Measurements from ENCODE around the gene COPE.

Gene COPE

GRCh38 chr19:18895038-18895823 is 24.0 kb downstream of the COPE start:
- peak; percentile 48 for DNase-seq (ENCODE audit: low spot score)

DNA sequence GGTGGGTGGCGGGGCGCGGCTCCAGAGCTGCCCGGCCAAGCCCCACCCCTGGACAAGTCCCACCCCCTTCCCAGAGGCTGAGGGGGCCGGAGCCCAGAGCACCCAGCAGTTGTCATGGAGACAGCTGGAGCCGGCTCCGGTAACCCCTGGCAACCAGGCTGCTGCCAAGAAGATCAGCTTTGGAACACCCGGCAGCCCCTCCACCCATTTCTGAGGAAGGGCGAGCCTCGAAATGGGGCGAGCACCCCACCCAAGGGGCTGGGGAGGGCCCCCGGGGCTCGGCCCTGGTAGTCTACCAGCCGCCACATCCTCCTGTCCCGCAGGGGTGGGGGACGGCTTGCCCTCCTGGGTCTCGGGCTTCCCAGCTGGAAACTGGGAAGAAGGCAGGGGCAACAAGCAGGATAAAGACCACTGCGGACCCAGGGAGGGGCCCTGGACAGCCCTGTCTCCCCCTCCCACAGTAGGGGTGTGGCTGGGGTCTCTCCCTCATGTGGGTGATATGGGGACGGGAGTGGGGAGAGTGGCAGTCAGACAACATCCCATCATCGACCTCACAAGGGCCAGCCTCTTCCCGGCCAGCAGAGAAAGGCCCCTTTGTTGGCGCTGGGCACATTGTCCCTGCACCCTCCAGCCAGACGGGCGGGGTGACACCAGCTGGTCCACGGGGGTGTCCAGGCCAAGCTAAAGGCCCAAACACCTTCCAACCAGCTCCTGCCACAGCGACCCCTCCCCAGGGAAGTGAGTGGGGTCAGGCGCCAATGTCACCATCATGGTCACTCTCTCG is 24.7 kb downstream of the COPE start:
- DNase-seq (ENCODE audit: low spot score) = peak; percentile 96

DNA sequence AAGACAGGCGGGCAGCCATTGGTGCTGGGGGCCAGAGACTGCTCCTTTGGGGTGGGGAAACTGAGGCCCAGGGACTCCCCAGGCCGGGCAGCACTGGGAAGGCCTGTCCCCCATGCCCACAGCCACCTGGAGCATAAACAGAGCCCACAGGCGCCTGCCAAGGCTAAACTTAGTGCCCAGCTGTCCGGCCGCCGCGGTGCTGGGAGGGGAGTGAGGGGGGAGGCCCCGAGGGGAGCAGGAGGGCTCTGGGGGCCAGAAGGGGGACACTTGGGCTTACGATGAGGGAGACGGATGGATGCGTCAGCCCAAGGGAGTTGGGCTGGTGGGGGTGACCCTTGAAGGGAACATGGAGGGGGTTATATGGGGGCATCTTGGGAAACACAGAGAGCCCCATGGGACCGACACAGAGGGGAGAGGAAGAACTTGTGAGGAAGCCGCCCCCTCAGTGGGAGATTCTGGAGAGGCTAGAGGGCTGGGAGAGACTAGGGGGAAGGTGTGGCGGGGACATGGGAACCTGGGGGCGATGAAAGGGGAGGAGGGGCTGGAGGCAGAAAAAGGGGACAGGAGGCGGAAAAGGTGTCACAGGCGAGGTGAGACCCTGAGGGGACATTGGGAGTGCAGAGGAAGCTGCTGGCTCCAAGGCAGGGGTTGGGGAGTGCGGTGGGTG is 25.5 kb downstream of the COPE start:
- peak; percentile 42 for DNase-seq (ENCODE audit: low spot score)

DNA sequence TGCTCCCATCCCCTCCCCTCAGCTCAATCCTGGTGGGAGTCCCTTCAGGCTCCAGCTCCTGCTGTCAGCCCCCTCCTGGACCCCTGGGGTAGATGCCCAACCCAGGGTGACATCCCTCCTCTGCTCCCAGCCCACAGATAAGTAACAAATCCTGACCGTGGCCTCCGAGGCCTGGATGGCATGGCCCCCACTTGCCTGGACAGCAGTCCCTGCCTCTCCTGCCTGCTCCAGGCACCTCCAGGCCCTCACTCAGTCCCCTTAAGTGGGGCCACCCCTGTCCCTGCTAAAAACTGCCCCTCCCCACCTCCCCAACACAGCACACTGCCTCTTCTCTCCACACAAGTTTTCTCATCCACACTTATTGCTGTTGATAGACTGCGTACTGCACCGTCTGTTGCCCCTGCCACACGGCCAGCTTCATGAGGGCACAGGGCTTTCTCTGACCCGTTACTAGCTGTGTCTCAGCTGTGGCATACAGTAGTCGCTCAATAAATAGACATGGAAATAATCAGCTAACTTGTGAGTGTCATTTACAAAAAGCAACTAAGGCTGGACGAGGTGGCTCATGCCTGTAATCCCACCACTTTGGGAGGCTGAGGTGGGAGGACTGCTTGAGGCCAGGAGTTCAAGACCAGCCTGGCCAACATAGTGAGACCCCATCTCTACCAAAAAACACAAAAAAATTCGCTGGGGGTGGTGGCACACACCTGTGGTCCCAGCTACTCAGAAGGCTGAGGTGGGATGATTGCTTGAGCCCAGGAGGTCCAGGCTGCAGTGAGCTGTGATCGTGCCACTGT is 29.0 kb downstream of the COPE start:
- no peak for DNase-seq (ENCODE audit: low spot score)

DNA sequence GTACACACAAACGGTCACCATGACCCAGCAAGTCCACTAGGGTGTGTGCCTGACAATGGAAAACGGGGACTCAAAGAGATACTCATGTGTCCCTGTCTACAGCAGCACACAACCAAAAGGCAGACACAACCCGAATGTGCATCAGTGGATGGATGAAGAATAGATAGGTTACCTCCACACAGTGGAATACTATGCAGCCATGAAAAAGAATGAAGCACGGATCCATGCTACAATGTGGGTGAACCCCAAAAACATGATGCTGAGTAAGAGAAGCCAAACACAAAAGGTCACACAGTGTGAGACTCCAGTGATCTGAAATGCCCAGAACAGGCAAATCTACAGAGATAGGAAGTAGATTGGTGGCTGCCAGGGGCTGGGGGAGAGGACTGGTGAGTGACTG is 32.2 kb downstream of the COPE start:
- no peak for DNase-seq (ENCODE audit: low spot score)

- DNase-seq (ENCODE audit: low spot score) = no peak
Observed at GRCh38 chr19:18883526-18884304, 35.5 kb downstream of the COPE start.

GRCh38 chr19:18881491-18881890 is 37.7 kb downstream of the COPE start:
- DNase-seq (ENCODE audit: low spot score) = no peak

GRCh38 chr19:18879579-18880373 is 39.4 kb downstream of the COPE start:
- no peak for DNase-seq (ENCODE audit: low spot score)

DNA sequence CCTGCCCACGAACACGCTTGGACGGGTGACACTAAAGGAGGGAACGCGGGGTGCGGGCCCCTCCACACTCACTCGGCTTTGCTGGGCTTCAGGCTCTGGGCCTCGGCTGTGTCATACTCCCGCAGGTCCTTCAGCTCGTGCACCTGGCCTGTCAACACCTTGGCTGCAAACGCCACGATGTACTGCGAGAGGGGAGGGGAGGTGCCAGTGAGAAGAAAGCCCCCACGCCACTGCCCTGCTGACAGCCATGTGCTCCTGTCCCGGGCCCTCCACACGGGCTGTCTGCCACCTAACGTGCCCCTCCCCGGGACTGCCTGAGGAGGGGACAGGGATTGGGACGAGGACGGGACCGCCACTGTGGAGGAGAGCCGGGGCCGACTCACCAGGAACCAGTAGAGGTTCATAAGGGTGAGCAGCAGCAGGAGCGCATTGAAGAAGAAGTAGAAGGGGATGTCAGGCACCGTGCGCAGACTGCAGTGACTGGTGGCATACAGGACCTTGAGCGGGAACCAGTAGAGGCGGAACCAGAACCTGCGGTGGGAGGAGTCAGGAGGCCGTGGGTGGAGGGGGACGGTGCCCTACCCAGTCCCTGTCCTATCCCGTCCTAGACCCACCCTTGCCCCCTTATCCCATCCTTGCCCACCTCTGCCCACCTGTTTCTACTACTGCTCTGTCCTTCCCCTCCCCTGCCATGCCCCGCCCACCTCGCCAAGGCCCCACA is 40.2 kb downstream of the COPE start:
- DNase-seq (ENCODE audit: low spot score) = no peak

GRCh38 chr19:18878058-18878797 is 41.0 kb downstream of the COPE start:
- no peak for DNase-seq (ENCODE audit: low spot score)

- DNase-seq (ENCODE audit: low spot score) = no peak
Observed at GRCh38 chr19:18876865-18877264, 42.3 kb downstream of the COPE start.

DNA sequence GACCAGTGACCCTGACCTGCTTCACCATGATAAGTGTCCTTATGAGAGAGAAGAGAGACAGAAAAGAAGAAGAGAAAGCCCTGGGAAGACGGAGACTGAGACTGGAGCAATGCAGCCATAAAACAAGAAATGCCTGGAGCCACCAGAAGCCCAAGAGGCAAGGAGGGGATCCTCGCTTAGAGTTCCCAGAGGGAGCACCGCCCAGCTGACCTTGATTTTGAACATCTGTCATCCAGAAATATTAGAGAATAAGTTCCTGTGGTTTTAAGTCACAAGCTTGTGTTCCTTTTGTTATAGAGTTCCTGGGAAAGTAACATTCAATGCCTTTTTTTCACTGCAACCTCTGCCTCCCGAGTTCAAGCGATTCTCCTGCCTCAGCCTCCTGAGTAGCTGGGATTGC is 43.5 kb downstream of the COPE start:
- DNase-seq (ENCODE audit: low spot score) = no peak

DNA sequence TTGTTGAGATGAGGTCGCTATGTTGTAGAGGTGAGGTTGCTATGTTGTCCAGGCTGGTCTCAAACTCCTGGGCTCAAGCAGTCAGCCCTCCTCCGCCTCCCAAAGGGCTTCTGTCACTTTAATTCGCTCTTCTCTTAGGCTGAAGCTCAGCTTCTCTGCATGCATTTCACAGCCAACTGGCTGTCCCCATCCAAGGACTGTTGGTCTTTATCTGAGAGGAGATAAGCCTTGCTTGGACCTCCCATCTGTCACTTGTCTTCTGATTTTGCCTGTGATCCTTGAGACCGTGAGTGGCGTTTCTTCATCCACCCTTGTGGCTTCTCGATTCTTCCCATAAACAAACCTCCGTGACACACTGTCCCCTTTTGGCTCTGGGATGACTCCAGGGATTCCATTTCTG is 47.6 kb downstream of the COPE start:
- DNase-seq (ENCODE audit: low spot score) = no peak

GRCh38 chr19:18870531-18871172 is 48.5 kb downstream of the COPE start:
- no peak for DNase-seq (ENCODE audit: low spot score)

DNA sequence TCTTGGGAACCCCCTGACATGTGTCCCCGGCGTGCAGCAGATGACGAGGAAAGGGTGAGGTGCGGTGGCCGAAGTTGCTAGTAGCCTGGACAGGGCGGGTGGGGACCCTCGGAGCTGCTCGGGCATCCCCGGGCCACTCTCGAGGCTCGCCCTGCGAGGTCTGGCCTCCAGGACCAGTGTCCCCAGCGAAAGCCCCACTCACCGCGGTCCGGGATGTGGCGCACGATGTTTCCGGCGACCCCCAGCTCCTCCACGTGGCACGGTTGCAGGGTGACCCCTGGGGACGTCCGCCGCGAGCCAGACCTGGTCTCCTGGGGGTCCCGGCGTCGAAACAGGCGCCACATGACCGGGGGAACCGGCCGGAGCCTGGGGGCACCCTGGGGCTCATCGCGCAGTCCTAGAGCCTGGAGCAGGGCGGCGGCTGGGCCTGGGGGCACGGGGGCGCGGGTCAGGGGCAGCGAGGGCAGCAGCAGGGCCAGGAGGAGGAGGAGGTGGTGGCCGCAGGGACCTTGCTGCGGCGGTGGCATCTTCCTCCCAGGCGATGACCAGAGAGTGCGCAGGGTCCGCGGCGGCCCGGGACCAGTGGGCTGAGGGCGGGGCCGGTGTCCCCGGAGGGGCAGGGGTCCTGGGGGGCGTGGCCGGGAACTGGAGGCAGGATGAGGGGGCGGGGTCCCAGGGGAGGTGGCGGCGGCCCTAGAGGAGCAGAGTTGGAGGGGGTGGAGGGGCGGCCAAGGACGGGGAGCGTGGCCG is 49.2 kb downstream of the COPE start:
- no peak for DNase-seq (ENCODE audit: low spot score)

GRCh38 chr19:18869023-18869618 is 50.1 kb downstream of the COPE start:
- DNase-seq (ENCODE audit: low spot score) = no peak

DNA sequence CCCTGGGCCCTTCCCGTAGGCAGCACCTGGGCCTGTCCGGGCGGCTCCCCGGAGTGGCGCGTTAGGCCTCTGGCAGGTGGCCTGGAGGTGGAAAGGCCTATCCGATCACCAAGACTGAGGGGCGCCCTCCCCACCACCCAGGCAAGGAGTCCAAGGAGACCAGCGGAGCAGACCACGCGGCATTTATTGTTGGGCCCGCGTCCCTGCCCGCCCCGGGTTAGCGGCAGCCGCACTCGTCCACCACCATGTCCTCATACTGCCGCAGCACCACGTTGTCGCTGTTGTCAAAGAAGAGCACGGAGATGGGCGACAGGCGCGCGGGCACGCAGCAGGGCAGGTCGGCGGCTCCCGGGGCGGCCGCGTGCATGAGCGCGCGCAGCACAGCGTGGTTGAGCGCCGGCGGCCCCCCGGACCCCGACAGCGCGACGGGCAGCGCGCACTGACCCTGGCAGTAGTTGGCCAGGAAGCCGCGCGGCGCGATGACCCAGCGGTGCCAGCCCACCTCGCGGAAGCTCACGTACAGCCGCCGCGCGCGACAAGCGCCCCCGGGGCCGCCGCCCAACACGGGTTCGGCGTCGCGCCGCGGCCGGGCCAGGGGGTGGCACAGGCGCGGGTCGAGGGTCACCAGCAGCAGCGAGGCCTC is 50.7 kb downstream of the COPE start:
- no peak for DNase-seq (ENCODE audit: low spot score)

Measured in putamen (tissue), 1 donor.